ENCODE data around the gene DPYSL5.
"Not testable (repeated sequence)": the region's sequence is repeated elsewhere in the genome, so short reads cannot be mapped to it uniquely, and the experiment has no call there.

DPYSL5 gene

GRCh38 chr2:26847655-26848335 is at the start of gene DPYSL5:
Gene DPYSL5, plus strand, starts transcription at chr2:26848132. Its CDS starts 50,368 bp downstream, at chr2:26898500.
- peak in 1 of 2 donors; percentile 16 for ATAC-seq (replicated peaks)
- no peak for DNase-seq
- H3K9me3 Mint-ChIP-seq = no peaks in the 10 kb centered on the region
- peak within 1 kb of the TSS; percentile 71 to 76 for H3K4me3 Mint-ChIP-seq
- peaks cover 6 to 22% of the 10 kb centered on the region in 2 donors for H3K4me1 Mint-ChIP-seq
- H3K27me3 Mint-ChIP-seq = peaks cover 45 to 76% of the 10 kb centered on the region in 2 donors
- H3K36me3 Mint-ChIP-seq = no peaks in the 10 kb centered on the region
- peak within 1 kb of the TSS; percentile 51 for H3K27ac Mint-ChIP-seq

- Mint-ChIP-seq H3K9me3 (no peaks in the 10 kb centered on the region), H3K27me3 (no peaks in the 10 kb centered on the region), H3K4me1 (no peaks in the 10 kb centered on the region), H3K4me3 (no peak overlapping the region), H3K27ac (no peak overlapping the region), H3K36me3 (no peaks in the 10 kb centered on the region)
- ATAC-seq (replicated peaks) (no peak), DNase-seq (no peak)
Observed at GRCh38 chr2:26801328-26801727, 46.6 kb upstream of the DPYSL5 start.

GRCh38 chr2:26801796-26802195 is 46.1 kb upstream of the DPYSL5 start:
- no peak overlapping the region for H3K27ac Mint-ChIP-seq
- H3K27me3 Mint-ChIP-seq = no peaks in the 10 kb centered on the region
- H3K36me3 Mint-ChIP-seq = no peaks in the 10 kb centered on the region
- H3K9me3 Mint-ChIP-seq = no peaks in the 10 kb centered on the region
- ATAC-seq (replicated peaks) (no peak), DNase-seq (no peak)
- no peak overlapping the region for H3K4me3 Mint-ChIP-seq
- H3K4me1 Mint-ChIP-seq = no peaks in the 10 kb centered on the region

- Mint-ChIP-seq H3K27me3 (peaks cover 0 to 4% of the 10 kb centered on the region in 2 donors), H3K36me3 (no peaks in the 10 kb centered on the region), H3K27ac (no peak overlapping the region), H3K4me1 (peaks cover 4% of the 10 kb centered on the region in 2 donors), H3K9me3 (no peaks in the 10 kb centered on the region), H3K4me3 (no peak overlapping the region)
- DNase-seq = no peak
- ATAC-seq (replicated peaks) = no peak
Observed at GRCh38 chr2:26805241-26805676, 42.7 kb upstream of the DPYSL5 start.

- H3K27ac Mint-ChIP-seq = no peak overlapping the region
- ATAC-seq (replicated peaks) = no peak
Observed at GRCh38 chr2:26807788-26808460, 40.0 kb upstream of the DPYSL5 start.

GRCh38 chr2:26809211-26809610 is 38.7 kb upstream of the DPYSL5 start:
- ATAC-seq (replicated peaks) (no peak), DNase-seq (no peak)
- Mint-ChIP-seq H3K36me3 (no peaks in the 10 kb centered on the region), H3K4me1 (peaks cover 6 to 7% of the 10 kb centered on the region in 2 donors), H3K9me3 (no peaks in the 10 kb centered on the region), H3K4me3 (no peak overlapping the region), H3K27me3 (peaks cover 15 to 18% of the 10 kb centered on the region in 2 donors), H3K27ac (no peak overlapping the region)

More at GRCh38 chr2:26807788-26808460, 40.0 kb upstream of the DPYSL5 start:
- Mint-ChIP-seq H3K27me3 (peaks cover 9 to 18% of the 10 kb centered on the region in 2 donors), H3K36me3 (no peaks in the 10 kb centered on the region), H3K4me1 (peaks cover 6 to 7% of the 10 kb centered on the region in 2 donors), H3K4me3 (no peak overlapping the region), H3K9me3 (no peaks in the 10 kb centered on the region)
- DNase-seq = no peak

- H3K27ac Mint-ChIP-seq = no peak overlapping the region
Observed at GRCh38 chr2:26809876-26810577, 37.9 kb upstream of the DPYSL5 start.

GRCh38 chr2:26811261-26811660 is 36.7 kb upstream of the DPYSL5 start:
- DNase-seq = no peak
- Mint-ChIP-seq H3K27ac (no peak overlapping the region), H3K4me1 (peaks cover 6 to 7% of the 10 kb centered on the region in 2 donors), H3K4me3 (no peak overlapping the region), H3K9me3 (peaks cover 0 to 2% of the 10 kb centered on the region in 2 donors), H3K36me3 (no peaks in the 10 kb centered on the region), H3K27me3 (peaks cover 19 to 28% of the 10 kb centered on the region in 2 donors)
- no peak for ATAC-seq (replicated peaks)

More at GRCh38 chr2:26809876-26810577, 37.9 kb upstream of the DPYSL5 start:
- no peak overlapping the region for H3K4me3 Mint-ChIP-seq
- DNase-seq = no peak
- peak; percentile 73 to 81 for ATAC-seq (replicated peaks)
- H3K36me3 Mint-ChIP-seq = no peaks in the 10 kb centered on the region
- peaks cover 16 to 21% of the 10 kb centered on the region in 2 donors for H3K27me3 Mint-ChIP-seq
- no peaks in the 10 kb centered on the region for H3K9me3 Mint-ChIP-seq
- peaks cover 6 to 7% of the 10 kb centered on the region in 2 donors for H3K4me1 Mint-ChIP-seq

GRCh38 chr2:26811791-26812694 is 35.9 kb upstream of the DPYSL5 start:
- Mint-ChIP-seq H3K27ac (no peak overlapping the region), H3K36me3 (no peaks in the 10 kb centered on the region), H3K27me3 (peaks cover 25 to 36% of the 10 kb centered on the region in 2 donors), H3K4me1 (peaks cover 6 to 7% of the 10 kb centered on the region in 2 donors), H3K9me3 (peaks cover 0 to 2% of the 10 kb centered on the region in 2 donors), H3K4me3 (no peak overlapping the region)
- DNase-seq (no peak), ATAC-seq (replicated peaks) (no peak)

GRCh38 chr2:26812731-26813130 is 35.2 kb upstream of the DPYSL5 start:
- no peaks in the 10 kb centered on the region for H3K36me3 Mint-ChIP-seq
- peaks cover 6 to 7% of the 10 kb centered on the region in 2 donors for H3K4me1 Mint-ChIP-seq
- no peak overlapping the region for H3K27ac Mint-ChIP-seq
- H3K9me3 Mint-ChIP-seq = peaks cover 0 to 2% of the 10 kb centered on the region in 2 donors
- H3K27me3 Mint-ChIP-seq = peaks cover 27 to 42% of the 10 kb centered on the region in 2 donors
- ATAC-seq (replicated peaks) = no peak
- H3K4me3 Mint-ChIP-seq = no peak overlapping the region
- DNase-seq = no peak

GRCh38 chr2:26814072-26814765 is 33.7 kb upstream of the DPYSL5 start:
- H3K36me3 Mint-ChIP-seq; H3K27ac Mint-ChIP-seq; H3K4me1 Mint-ChIP-seq; ATAC-seq (replicated peaks); DNase-seq; H3K4me3 Mint-ChIP-seq; H3K9me3 Mint-ChIP-seq: not testable (repeated sequence)
- peaks cover 32 to 46% of the 10 kb centered on the region in 2 donors for H3K27me3 Mint-ChIP-seq

- DNase-seq (no peak), ATAC-seq (replicated peaks) (peak in 1 of 2 donors; percentile 57)
- H3K4me3 Mint-ChIP-seq = no peak overlapping the region
- no peaks in the 10 kb centered on the region for H3K4me1 Mint-ChIP-seq
- H3K27me3 Mint-ChIP-seq = peaks cover 32 to 35% of the 10 kb centered on the region in 2 donors
- H3K9me3 Mint-ChIP-seq = peaks cover 0 to 2% of the 10 kb centered on the region in 2 donors
- H3K36me3 Mint-ChIP-seq = no peaks in the 10 kb centered on the region
- no peak overlapping the region for H3K27ac Mint-ChIP-seq
Observed at GRCh38 chr2:26816893-26817292, 31.0 kb upstream of the DPYSL5 start.

GRCh38 chr2:26818255-26818654 is 29.7 kb upstream of the DPYSL5 start:
- Mint-ChIP-seq H3K4me1 (no peaks in the 10 kb centered on the region), H3K9me3 (peaks cover 0 to 2% of the 10 kb centered on the region in 2 donors), H3K27me3 (peaks cover 22 to 28% of the 10 kb centered on the region in 2 donors), H3K27ac (no peak overlapping the region), H3K36me3 (no peaks in the 10 kb centered on the region), H3K4me3 (no peak overlapping the region)
- no peak for DNase-seq
- ATAC-seq (replicated peaks) = no peak
